HG02588 (cell line): ENCODE data around the gene THEMIS.

Experiments
- ATAC-seq: cut with Tn5 transposase; IDR thresholded peaks from one replicate; pipeline ENCODE4 v1.9.1; 2021; ENCODE audit warnings: mild to moderate bottlenecking, moderate library complexity; ENCODE audit not compliant: unreplicated experiment

Gene THEMIS

DNA sequence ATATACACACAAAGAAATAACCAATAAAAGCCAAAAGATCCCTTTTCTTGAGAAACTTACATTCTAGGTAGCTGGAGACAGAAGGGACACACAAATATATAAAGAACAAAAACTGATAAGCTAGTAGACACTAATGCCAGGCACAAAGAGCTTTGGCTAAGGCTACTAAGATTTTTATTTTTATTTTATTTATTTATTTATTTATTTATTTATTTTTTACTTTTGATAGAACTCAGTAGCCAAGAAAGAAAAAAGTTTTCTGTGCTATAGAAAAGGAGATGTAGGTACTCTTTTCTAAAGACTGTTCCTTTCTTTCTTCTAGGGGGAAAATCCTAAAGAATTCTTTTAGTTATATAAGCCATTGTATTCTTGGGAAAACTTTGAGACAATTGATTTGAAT is 34.1 kb downstream of the THEMIS start:
- no peak for ATAC-seq

DNA sequence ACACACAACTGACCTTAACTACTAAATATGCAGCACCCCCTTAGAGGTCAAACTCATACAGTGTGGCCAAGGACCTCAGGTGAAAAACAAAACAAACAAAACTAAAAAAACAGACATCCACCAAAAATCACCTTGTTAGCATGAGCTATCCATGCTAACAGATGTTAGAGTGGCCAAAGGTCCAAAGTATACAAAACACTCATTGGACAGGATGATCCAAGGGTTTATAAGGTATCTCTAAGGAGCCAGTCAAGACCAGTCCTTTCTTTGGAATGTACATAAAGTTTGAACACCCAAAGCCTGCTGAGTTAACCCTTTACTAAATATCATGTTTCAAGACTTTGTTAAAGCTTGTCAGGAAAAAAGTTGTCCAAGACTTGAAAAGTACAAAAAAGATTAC is 35.8 kb downstream of the THEMIS start:
- ATAC-seq: no peak

DNA sequence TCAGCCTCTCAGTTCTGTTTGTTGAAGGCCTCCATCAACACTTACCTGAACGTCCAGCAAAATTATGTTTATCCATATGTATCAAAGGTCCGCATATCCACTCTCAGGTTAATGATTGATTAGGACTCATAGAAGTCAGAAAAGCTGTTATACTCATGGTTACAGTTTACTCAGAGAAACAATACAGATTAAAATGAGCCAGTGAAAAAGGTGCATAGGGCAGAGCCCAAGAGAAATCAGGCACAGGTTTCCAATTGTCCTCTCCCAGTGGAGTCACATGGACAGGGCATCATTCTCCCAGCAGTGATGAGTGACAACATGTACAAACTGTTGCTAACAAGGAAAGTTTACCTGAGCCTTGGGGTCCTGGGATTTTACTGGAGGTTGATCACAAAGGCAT is 36.2 kb downstream of the THEMIS start:
- no peak for ATAC-seq

DNA sequence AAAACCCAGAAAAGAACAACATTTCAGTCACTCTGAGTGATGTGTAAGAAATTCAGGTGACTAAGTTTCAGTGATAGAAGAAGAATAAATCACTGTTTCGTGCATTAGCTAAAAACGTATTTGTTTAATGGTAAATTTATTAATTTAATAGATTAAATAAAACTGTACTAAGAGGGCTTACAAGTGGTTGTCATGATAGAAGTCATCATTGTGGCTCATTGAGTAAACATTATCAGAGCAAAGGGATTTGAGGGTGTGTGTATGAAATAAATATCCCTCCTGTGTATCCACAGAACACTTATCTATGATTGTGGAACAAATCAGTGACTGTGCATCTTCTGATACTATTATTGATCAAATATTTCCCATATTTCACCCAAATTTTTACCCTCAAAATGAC is 40.1 kb downstream of the THEMIS start:
- ATAC-seq: no peak

DNA sequence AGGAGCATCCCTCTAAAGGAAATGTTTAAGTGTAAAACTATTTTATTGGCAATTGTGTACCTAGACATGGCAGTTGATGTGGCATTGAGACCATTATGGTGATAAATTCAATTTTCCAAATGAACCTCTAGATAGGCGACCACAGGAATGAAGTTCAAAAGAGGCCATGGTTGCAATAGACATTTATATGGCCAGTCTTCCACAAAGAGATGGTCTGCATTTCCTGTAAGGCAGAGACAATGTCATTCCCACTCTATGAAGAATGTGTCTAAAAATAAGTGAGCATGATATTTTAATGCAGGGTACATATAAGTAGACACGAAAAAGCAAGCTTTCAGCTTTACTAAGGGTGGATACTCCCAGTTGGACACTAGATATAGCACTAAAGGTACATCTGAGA is 40.9 kb downstream of the THEMIS start:
- ATAC-seq: no peak

DNA sequence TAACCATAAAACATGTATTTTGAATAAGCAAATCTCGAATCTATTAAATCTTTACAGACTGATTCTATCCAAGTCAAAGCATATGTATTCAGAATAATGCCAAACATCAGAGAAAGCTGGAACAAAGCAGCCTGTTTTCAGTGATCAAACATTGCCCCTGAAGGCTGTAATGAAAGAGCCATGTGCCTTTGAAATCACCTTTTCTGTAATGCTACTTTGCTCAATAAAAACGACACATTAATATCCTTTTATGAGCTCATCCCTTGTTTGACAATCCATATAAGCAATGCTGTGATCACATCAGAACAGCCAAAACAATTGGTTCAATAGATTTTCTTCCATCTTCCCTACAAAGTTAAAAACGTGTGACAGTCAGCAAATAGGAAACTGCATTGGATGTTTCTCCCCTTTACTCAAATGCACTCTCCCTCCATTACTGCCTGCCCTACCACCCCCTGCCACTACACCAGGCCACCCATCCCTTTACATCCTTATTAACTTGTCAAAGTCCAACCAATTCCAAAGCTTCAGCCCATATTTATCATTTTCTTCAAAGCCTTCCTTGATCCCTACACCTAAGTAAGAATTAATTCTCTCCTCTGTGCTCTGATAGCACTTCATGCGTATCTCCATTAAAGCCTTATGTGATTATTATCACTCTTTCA is 42.0 kb downstream of the THEMIS start:
- no peak for ATAC-seq

DNA sequence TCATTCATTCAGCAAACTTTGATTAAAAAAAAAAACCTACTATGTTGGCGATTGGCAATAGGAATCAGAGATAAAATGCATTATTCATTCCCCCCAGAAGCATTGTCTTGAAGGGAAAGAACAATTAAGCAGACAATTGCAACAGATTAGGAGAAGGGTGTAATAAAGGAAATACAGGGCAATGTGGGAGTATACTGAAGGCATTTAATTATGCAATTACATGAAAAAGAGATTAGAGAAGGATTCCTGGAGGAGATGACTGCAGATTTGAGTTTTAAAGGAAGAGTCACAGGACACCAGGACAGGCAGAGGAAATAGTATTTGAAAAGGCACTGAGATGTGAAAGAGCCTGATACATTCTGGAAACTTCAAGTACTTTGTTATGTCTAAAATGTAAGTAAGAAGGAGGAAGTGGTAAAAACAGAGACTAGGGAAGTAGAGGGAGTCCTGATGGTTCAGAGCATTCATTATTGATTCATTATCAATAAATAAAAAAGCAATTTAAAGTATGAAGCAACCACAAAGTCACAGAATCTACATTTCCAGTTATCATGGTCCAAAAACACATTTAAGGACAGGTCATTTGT is 43.7 kb downstream of the THEMIS start:
- ATAC-seq: no peak

DNA sequence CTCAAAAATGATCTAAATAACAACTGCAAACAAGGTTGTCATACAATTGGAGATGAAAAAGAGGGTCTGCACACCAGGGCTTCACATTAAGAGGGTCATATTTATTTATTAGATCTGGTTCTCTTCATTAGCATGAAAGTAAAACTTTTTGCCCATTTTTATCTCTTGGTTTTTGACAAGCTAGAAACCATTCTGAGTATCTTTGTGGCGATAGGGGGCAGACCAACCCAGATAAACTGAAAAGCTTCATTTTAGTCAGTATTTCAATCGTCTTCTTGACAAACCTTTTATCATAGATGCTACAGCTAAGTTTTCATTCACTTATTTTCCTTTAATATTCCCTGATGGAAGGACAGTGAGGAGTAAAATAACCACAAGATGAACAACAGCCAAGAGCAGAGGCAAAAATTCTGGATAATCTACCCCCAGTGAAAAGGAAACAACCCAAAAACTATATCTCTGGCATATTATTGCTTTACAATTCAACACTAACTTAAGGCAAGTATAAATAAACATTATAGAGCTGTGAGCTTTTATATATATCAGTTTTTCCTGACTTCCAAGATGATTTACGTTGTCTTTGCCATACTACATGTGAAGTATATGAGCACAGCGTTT is 45.2 kb downstream of the THEMIS start:
- ATAC-seq: no peak

DNA sequence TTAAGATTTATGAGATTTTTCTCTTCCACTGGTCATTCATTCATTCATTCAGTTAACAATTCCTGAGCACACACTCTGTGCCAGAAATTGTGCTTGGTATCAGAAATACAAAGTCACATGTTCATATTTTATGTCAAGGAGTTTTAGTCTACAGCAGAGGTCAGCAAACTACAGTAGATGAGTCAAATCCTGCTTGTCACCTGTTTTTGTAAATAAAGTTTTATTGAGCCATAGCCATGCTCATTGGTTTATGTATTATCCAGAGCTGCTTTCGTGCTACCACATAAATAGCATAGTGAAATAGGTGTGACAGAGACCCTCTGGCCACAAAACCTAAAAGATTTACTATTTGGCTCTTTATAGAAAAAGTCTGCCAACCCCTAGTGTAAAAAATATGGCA is 46.8 kb downstream of the THEMIS start:
- no peak for ATAC-seq

DNA sequence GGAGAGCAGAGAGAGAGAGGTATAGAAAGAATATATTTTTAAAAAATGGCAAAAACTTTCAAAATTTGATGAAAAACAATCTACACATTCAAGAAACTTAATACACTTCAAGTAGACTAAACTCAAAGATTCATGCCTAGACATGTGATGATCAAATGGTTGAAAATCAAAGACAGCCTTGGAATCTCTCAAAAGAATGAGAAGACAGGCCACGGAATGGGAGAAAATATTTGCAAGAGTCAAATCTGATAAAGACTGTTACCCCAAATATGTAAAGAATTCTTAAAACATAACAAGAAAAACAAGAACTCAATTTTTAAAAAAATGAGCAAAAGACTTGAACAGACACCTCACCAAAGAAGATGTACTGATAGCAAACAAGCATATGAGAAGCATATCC is 49.7 kb downstream of the THEMIS start:
- ATAC-seq: no peak

DNA sequence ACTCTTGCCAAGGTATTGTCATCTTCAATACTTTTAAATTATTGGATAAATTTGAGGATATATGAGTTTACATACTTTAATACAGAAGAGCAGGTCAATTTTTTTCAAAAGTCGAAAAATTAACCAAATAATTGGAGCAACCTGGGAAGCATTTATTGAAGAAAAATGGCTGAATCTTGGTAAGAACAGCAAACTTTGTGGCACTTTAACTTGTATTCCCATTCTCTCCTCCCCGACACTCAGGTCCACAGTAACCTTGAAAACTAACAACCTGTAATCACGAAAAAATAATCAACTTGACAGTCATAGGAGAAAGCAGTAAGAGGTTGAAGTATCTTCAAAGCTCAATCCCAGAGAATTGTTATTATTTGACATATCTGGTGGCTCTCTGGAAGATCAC is 55.6 kb downstream of the THEMIS start:
- no peak for ATAC-seq

DNA sequence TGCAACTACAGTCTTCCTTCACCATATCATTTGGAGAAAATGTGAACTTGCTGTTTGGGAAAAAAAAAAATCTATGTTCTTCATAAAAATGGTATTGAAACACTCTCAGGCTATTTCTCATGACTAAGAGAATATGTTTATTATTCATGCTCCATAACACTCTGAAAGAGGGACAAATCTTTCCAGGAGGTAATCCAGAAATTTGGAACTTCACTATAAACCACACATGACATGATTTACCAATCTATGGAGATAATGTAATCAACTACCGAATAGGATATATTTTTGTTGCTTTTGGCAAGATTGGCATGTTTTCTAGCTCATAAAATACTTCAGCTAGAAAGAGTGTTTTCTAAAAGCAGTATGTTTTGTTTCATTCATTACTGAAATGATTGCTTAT is 56.3 kb downstream of the THEMIS start:
- no peak for ATAC-seq

DNA sequence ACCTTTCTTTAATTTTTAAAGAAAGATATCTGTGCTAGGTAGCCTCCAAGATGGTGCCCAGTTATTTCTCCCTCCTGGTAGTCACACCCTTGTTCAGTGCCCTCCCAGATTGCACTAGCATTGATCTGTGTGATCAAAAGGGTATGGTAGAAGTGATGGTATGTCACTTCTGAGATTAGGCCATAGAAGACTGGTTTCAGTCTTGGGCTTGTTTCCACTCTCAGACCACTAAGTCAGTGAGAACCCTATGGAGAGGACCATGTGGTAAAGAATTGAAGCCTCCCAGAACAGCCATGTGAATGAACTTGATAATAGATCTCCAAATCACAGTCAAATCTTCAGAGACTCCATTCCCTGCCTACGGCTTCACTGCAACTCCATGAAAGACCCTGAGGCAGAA is 57.3 kb downstream of the THEMIS start:
- ATAC-seq: no peak

DNA sequence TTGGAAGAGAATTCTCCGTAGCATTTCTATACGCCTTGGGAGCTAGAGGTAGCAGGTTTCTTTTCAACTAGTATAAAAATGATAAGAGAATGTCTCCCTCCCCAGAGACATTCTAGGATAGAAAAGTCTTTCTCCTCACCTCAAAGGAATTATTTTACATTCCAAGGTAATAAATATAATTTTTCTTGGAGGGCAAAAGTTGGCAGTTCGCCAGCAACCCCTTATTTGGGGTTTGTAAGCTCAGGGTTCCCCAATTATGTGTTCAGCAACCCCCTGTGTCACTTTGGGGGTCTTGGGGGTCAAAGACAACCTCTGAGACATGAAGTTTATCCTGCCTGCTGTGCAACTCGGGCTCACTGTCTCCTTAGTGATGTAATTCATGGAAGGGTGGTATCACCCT is 58.3 kb downstream of the THEMIS start:
- no peak for ATAC-seq

DNA sequence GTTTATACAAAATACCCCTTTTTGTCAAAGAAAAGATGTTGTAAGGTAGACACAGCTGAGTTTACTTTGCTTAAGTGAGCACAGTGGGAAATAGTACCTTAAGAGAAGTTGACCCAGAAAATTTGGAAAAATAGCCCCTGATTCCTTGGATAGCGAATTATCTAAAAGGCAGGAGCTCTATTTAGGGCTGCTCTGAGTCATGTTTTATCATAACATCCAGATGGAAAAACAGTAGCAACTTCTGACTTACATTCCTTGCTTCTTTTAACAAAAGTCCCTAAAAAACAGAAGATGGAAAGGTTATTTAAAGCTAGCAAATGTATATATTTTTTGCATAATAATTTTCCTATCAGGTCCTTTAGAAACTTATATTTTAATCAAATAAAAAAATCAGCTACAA is 59.0 kb downstream of the THEMIS start:
- no peak for ATAC-seq

DNA sequence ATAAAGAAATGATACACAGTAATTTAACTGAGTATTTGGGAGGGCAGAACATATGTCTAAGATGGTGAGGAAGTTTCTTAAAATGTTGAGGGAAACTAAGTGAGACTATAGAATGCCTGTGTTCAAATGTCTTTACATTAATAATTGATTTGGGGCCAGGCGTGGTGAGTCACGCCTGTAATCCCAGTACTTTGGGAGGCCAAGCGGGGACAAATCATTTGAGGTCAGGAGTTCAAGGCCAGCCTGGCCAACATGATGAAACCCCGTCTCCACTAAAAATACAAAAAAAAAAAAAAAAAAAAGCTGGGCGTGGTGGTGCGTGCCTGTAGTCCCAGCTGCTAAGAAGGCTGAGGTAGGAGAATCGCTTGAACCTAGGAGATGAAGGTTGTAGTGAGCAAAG is 66.7 kb downstream of the THEMIS start:
- no peak for ATAC-seq

DNA sequence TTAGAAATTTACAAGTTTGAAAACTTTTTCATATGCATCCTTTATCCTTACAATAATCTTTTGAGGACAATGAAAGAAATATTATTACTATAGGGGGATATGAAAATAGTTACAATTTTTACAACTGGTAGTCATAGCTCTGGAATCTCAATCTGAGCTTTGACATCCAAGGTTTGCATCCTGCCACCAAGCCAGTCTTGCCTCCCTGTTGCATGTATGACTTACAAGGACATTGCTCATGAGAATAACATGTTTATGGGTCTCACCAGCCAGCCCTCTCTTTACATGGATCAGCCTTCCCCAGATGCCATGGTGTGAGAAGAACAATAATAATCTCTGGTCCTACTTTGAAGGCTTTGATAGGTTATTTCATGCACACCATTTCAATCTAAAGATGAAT is 67.5 kb downstream of the THEMIS start:
- ATAC-seq: no peak

DNA sequence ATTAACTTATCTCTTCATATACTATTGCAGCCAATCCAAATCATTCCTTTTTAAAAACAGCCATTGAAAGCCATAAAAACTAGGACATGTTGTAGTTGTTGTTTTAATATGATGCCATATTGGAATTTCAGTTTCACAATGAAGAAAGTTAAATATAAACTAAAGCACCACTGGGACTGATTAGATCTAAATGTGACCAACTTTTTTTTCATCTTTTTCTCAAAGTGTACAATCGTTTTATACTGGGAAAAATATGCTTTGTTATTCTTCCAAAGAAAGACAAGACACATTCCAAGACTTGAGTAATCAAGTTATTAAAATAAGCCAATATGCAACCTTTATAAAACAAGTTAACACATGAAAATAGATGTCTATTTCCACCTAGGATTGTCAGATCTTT is 68.5 kb downstream of the THEMIS start:
- no peak for ATAC-seq

DNA sequence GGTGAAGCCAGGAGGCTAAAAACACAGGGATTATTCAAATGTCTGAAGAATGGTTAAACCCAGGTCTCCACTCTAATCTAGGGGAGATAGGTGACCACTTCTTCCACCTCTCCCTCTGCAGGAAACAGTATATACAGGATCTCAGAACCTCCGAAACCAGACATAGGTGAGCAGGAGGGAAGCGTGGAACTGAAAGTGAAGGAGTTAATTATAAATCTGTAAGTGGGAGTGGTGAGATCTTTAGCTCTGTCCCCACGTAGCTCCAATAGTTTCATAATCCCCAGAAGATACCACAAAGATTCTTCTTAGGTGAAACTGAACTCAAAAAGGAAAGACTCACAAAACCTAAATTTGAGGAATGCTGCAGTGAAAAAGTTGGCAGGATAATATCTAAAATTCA is 76.8 kb downstream of the THEMIS start:
- ATAC-seq: no peak

DNA sequence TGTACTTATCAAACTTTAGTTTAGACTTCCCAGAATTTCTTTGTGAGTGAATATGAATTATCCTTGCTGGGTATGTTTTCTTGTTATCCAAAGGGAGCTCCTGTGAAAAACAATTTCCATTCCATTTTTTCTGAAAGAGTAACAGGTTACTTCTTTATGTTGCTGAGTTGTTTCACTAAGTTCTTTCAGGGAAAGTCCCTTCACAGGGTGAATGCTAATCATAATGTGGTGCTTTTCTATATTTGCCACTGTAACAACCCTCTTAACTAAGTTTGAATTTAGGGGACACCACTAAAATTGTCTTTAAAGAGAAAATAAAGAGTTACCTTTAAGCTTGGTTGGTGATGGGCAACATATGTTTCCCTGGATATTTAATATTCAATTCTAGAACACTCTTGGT is 79.4 kb downstream of the THEMIS start:
- no peak for ATAC-seq

DNA sequence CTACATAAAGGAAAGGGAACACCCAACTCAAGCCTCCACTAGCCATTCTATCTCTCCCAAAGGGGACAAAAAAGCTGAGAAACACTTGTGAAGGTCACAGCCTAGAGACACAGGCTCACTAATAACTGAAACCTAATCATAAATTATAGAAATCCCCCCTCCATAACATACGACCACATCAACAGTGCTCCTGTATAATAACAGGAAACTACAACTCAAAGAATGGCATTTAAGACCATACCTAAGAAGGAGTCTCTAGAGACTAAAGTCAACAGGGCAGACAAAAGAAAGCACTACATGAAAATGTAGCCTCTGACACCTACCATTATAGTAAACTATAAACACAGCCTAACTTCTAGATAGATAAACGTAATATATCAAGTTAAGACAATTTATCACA is 82.7 kb downstream of the THEMIS start:
- no peak for ATAC-seq

DNA sequence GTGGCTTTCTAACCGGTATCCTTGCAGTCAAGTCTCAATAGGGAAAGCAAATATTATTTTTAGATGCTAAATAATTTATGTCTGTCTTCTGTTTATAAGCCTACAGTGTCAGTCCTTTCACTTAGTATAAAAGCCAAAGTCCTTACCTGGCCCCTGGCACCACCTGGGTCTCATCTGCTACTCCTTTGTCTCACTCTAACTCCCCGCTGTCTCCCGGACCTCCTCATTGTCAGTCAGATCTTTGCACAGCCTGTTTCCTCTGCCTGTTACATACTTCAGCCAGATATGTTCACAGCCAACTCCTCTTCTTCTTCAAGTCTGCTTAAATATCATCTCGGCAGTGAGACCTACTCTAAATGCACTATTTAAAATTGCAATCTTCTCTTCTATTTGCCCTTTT is 84.2 kb downstream of the THEMIS start:
- ATAC-seq: no peak

DNA sequence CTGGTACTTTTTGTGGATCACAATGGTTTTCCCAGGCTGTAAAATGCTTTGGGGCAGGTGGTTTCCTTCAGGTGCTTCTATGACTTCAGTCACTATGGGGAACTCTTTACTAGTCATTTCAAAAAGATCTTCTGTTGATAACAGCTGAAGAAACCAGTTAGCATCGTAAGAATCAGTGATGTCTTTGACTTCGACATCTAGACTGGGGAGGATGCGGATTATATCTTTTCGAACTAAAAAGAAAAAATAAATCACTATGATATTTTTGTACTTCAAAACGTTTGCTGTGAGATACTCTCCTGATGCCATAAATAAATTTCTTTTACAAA is 87.2 kb downstream of the THEMIS start:
- no peak for ATAC-seq
